Spinal cord (tissue), 10 donors: ENCODE results near the gene RSPO1. TPM values are rescaled to one million over a fixed set of nuclear protein-coding genes. Genes with fewer than 3 reads are reported as not detected.

Experiments
- DNase-seq, 6 donors: peaks; one replicate each; pipeline versions ENCODE4 v3.0.0 to v3.0.0-alpha.2; 2013 to 2015; ENCODE audit warnings: low spot score in 6 of 6, low read depth in 4 of 6
- H3K27ac ChIP-seq: one replicate; pipeline ENCODE4 v1.5.1; 2013; ENCODE audit warnings: low read depth, low read length, control low read depth
- H3K27me3 ChIP-seq: one replicate; pipeline ENCODE4 v1.6.1; 2013; ENCODE audit warnings: low read length; ENCODE audit not compliant: control insufficient read depth, insufficient read depth
- H3K36me3 ChIP-seq: one replicate; pipeline ENCODE4 v1.6.1; 2013; ENCODE audit warnings: low read length; ENCODE audit not compliant: control insufficient read depth, insufficient read depth
- H3K4me1 ChIP-seq: one replicate; pipeline ENCODE4 v1.6.1; 2013; ENCODE audit warnings: low read length; ENCODE audit not compliant: control insufficient read depth, insufficient read depth
- H3K4me3 ChIP-seq: one replicate; pipeline ENCODE4 v1.5.1; 2013; ENCODE audit warnings: low read depth, low read length, control low read depth
- H3K9me3 ChIP-seq: one replicate; pipeline ENCODE4 v1.6.1; 2013; ENCODE audit warnings: low read length; ENCODE audit not compliant: control insufficient read depth, insufficient read depth
- WGBS: methylation state at CpG from one replicate; pipeline ENCODE4 v1.1.5; 2013; ENCODE audit warnings: missing lambda C conversion rate; ENCODE audit not compliant: insufficient coverage; 5-methylcytosine and 5-hydroxymethylcytosine counted together
- polyA plus RNA-seq, 2 donors: library from polyadenylated mRNA; unstranded; fragments of 120-200 nt; gene quantifications; one replicate each; pipeline ENCODE4 v1.2.1, GENCODE V29; 2013; ENCODE audit not compliant: insufficient read length in 2 of 2
- total RNA-seq, 2 donors: library from RNA; depleted of rRNA in 1 of 2; stranded (reverse); fragments of 120-200 nt in 1 of 2; fragments of >200 nt in 1 of 2; gene quantifications; one replicate each; pipeline versions ENCODE4 v1.2.3 to v1.2.4, GENCODE V29; 2013 to 2014
- donor health status: healthy.

The RSPO1 gene
- total and polyA plus RNA-seq, 4 donors = 0.06 to 0.29 (median 0.27) TPM; not detected in 1

DNA sequence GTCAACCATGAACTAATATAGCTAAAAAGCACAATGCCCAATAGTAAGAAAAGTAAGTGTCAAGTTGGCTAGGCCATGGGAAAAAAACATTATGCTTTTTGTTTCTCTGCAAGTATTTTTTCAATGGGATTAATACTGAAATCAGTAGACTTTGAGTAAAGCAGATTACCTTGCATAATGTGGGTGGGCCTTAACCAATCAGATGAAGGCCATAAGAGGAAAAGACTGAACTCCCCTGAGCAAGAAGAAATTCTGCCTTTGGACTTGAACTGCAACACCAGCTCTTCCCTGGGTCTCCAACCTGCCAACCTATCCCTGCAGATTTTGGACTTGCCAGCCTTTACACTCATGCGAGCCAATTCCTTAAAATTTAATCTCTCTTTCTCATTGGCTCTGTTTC, 6.4 kb upstream of the RSPO1 start:
- no CpG with 5 or more reads among the region's 1 CpG for WGBS
- Histone ChIP-seq H3K9me3 (no peaks in the 10 kb centered on the region), H3K4me1 (no peaks in the 10 kb centered on the region), H3K27me3 (peaks cover 43% of the 10 kb centered on the region), H3K4me3 (no peak overlapping the region), H3K36me3 (no peaks in the 10 kb centered on the region), H3K27ac (no peak overlapping the region)
- no peak for DNase-seq

DNA sequence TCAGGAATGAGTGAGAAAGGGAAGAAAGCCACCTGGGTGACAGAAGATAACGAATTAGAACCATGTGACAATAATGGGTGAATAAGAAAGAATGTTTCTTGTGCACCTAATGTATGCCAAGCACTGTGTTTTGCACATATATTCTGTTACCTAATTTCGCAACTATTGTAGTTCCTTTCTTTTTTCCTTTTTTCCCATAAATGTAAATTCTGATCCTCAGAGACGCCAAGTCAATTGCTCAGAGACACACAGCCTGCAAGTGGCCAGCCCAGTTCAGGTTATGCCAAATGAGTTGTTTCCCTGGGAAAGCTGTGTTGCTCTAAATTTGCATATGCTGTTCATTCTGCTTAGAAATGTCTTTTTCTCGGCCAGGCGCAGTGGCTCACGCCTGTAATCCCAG, 1.7 kb upstream of the RSPO1 start:
- Histone ChIP-seq H3K27ac (no peak overlapping the region), H3K4me3 (no peak overlapping the region), H3K36me3 (no peaks in the 10 kb centered on the region), H3K9me3 (no peaks in the 10 kb centered on the region), H3K27me3 (peaks cover 75% of the 10 kb centered on the region), H3K4me1 (peaks cover 10% of the 10 kb centered on the region)
- WGBS = 53% methylated on average over 3 of the region's 6 CpGs
- no peak for DNase-seq

DNA sequence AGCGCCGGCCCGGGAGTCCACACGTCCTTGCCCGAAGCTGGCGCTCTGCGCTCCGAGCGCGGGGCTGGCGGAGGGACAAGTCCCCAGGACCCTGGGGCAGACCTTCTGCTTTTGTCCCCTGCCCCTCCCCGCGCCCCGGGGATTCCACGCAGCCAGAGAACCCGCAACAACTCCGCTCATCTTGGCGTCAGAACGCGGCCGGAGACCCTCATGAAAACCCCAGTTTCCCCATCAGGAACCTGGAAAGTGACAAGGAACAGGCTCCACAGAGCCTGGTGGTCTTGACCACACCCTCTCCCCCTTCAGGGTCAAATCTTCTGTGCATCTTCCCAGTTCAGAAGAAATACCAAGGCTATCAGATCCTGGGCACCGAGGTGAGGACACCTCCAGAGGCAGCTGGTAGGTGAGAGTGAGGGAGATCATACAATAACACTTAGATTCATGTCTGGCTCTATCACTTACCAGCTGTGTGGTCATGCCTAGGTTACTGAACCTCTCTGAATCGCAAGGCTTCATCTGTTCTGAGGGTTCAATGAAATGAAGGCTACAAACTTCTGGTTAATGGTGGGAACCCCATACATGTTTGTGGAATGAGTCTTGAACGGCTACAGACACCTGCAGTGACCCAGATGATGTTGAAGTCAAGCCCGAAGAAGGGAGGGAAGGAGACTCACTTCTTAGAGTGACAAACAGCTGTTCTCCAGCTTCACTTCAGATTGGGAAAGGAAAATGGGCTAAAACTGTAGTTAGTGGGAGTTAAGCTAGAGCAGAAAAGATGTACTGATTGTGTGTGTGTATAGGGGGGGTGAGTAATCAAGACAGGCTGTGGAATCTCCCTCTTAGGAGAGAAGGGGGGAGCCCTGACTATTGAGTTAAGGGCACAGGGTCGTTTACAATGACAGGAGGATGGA, 555 bp upstream of the RSPO1 start:
- no peaks in the 10 kb centered on the region for H3K9me3 ChIP-seq
- H3K4me1 ChIP-seq = peaks cover 10% of the 10 kb centered on the region
- no peak for DNase-seq
- H3K27me3 ChIP-seq = peaks cover 87% of the 10 kb centered on the region
- H3K4me3 ChIP-seq = no peak overlapping the region
- no peak overlapping the region for H3K27ac ChIP-seq
- H3K36me3 ChIP-seq = no peaks in the 10 kb centered on the region
- WGBS = 5% methylated on average over 25 of the region's 26 CpGs

GRCh38 chr1:37633938-37634243, 801 bp downstream of the RSPO1 start:
- Histone ChIP-seq H3K27ac (no peak overlapping the region), H3K27me3 (peaks cover 95% of the 10 kb centered on the region), H3K4me3 (no peak overlapping the region), H3K9me3 (no peaks in the 10 kb centered on the region), H3K36me3 (no peaks in the 10 kb centered on the region), H3K4me1 (peaks cover 10% of the 10 kb centered on the region)
- no peak for DNase-seq
- WGBS = under 1% methylated on average over 20 of the region's 20 CpGs

- DNase-seq = no peak
- Histone ChIP-seq H3K27me3 (peaks cover 93% of the 10 kb centered on the region), H3K4me1 (peaks cover 10% of the 10 kb centered on the region), H3K9me3 (no peaks in the 10 kb centered on the region), H3K27ac (no peak overlapping the region), H3K36me3 (no peaks in the 10 kb centered on the region), H3K4me3 (no peak overlapping the region)
- 2% methylated on average over 28 of the region's 31 CpGs for WGBS
Measured at GRCh38 chr1:37633040-37633937, 1.4 kb downstream of the RSPO1 start.

DNA sequence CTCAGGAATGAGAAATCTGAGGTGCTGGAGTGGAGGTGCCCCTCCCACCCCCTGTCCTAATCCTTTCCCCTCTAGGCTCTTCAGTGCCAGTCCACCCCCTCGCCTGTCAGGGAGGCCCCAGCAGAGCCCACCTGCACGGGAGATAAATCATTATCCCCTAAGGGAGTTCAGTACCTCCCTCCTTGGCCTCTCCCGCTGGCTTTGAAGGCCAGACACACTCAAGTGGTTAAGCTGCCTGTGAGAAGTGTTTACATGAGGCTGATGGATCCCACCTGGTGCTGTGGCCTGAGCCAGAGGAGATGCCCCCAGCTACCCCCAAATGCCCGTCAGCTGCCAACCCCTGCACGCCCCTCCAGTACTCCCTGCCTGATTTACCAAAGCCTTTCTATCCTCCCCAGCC, 3.7 kb downstream of the RSPO1 start:
- no peaks in the 10 kb centered on the region for H3K36me3 ChIP-seq
- peaks cover 76% of the 10 kb centered on the region for H3K27me3 ChIP-seq
- 34% methylated on average over 4 of the region's 5 CpGs for WGBS
- peaks cover 10% of the 10 kb centered on the region for H3K4me1 ChIP-seq
- H3K9me3 ChIP-seq = no peaks in the 10 kb centered on the region
- DNase-seq = no peak
- no peak overlapping the region for H3K4me3 ChIP-seq
- H3K27ac ChIP-seq = no peak overlapping the region

DNA sequence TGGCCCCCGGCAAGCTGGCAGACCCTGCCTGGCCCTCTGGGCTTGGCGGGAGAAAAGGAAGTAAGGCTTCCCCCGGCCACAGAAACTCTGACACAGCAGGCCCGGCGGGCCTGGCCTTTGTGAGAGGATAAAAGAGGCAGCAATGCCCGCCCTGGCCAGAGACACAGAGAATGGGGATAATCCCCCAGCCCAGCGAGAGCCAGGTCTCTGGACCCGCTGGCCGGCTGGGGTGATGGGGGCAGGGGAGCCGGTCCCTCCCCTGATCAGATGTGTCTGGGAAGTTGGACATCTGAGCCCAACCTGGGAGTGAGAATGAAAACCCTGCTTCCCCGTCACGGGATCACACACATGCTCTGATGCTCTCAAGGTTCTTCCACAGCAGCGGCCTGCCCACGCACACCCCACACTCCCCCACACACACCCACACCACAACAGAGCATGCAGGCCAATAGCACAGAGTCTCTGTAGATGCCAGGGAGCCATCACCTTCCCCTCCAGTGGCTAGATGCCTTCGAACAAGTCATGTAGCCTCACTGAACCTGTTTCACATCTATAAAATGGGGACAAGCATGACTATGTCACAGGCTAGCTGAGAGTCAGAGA, 4.2 kb downstream of the RSPO1 start:
- no peak overlapping the region for H3K4me3 ChIP-seq
- no peak for DNase-seq
- H3K36me3 ChIP-seq = no peaks in the 10 kb centered on the region
- WGBS = 26% methylated on average over 13 of the region's 15 CpGs
- peaks cover 71% of the 10 kb centered on the region for H3K27me3 ChIP-seq
- H3K9me3 ChIP-seq = no peaks in the 10 kb centered on the region
- peaks cover 10% of the 10 kb centered on the region for H3K4me1 ChIP-seq
- H3K27ac ChIP-seq = no peak overlapping the region

- H3K4me3 ChIP-seq = no peak overlapping the region
- H3K4me1 ChIP-seq = peaks cover 8% of the 10 kb centered on the region
- H3K9me3 ChIP-seq = no peaks in the 10 kb centered on the region
- 70% methylated on average over 4 of the region's 7 CpGs for WGBS
- H3K27ac ChIP-seq = no peak overlapping the region
- H3K27me3 ChIP-seq = peaks cover 67% of the 10 kb centered on the region
- no peaks in the 10 kb centered on the region for H3K36me3 ChIP-seq
- DNase-seq = no peak
Measured at GRCh38 chr1:37629726-37630425, 4.8 kb downstream of the RSPO1 start.

GRCh38 chr1:37629008-37629407, 5.7 kb downstream of the RSPO1 start:
- no peak for DNase-seq
- Histone ChIP-seq H3K4me3 (no peak overlapping the region), H3K9me3 (no peaks in the 10 kb centered on the region), H3K27me3 (peaks cover 59% of the 10 kb centered on the region), H3K4me1 (peaks cover under 1% of the 10 kb centered on the region), H3K36me3 (no peaks in the 10 kb centered on the region), H3K27ac (no peak overlapping the region)
